H9 (cell line): Measurements from ENCODE around the gene GRB10. TPM values are rescaled to one million over a fixed set of nuclear protein-coding genes. Genes with fewer than 3 reads are reported as not detected.

Experiments
- DNase-seq: peaks from one replicate; pipeline ENCODE4 v3.0.0-alpha.2; 2017
- H2AFZ ChIP-seq: one replicate; pipeline ENCODE4 v1.6.1; 2013; ENCODE audit warnings: mild to moderate bottlenecking, low read length, control low read depth, moderate library complexity
- H2AK5ac ChIP-seq: 2 replicates; pipeline ENCODE4 v1.6.1; 2013; ENCODE audit warnings: low read length, control low read depth, mixed read lengths; ENCODE audit not compliant: insufficient read length
- H2BK120ac ChIP-seq: one replicate; pipeline ENCODE4 v1.6.1; 2013; ENCODE audit warnings: low read depth, mild to moderate bottlenecking, low read length, control low read depth, inconsistent platforms; ENCODE audit not compliant: poor library complexity, severe bottlenecking
- H2BK12ac ChIP-seq: 2 replicates; pipeline ENCODE4 v1.6.1; 2013; ENCODE audit warnings: low read length, control low read depth, mixed read lengths, low read depth; ENCODE audit not compliant: insufficient read length
- H2BK15ac ChIP-seq: 2 replicates; pipeline ENCODE4 v1.6.1; 2013; ENCODE audit warnings: low read depth, low read length, control low read depth
- H2BK20ac ChIP-seq: one replicate; pipeline ENCODE4 v1.6.1; 2013; ENCODE audit warnings: low read depth, mild to moderate bottlenecking, low read length, control low read depth, inconsistent platforms; ENCODE audit not compliant: poor library complexity, severe bottlenecking
- H2BK5ac ChIP-seq: 2 replicates; pipeline ENCODE4 v1.6.1; 2013; ENCODE audit warnings: low read length, control low read depth, mixed read lengths; ENCODE audit not compliant: insufficient read length
- H3K14ac ChIP-seq: 2 replicates; pipeline ENCODE4 v1.6.1; 2013; ENCODE audit warnings: low read length, control low read depth; ENCODE audit not compliant: insufficient read depth
- H3K18ac ChIP-seq: 2 replicates; pipeline ENCODE4 v1.6.1; 2013; ENCODE audit warnings: low read depth, mild to moderate bottlenecking, mixed read lengths, low read length, control low read depth; ENCODE audit not compliant: insufficient read length
- H3K23ac ChIP-seq: 2 replicates; pipeline ENCODE4 v1.6.1; 2013; ENCODE audit warnings: low read length, control low read depth, mixed read lengths, low read depth; ENCODE audit not compliant: insufficient read length
- H3K23me2 ChIP-seq: 2 replicates; pipeline ENCODE4 v1.6.1; 2013; ENCODE audit warnings: low read depth, mild to moderate bottlenecking, mixed read lengths, low read length, control low read depth; ENCODE audit not compliant: insufficient read length, poor library complexity, severe bottlenecking
- H3K27ac ChIP-seq: 2 replicates; pipeline ENCODE4 v1.5.1; 2013; ENCODE audit warnings: low read length, control low read depth, mixed read lengths, low read depth; ENCODE audit not compliant: insufficient read length
- H3K27me3 ChIP-seq: 2 replicates; pipeline ENCODE4 v1.6.1; 2013; ENCODE audit warnings: low read length, control low read depth, inconsistent platforms; ENCODE audit not compliant: insufficient read depth
- H3K4ac ChIP-seq: 2 replicates; pipeline ENCODE4 v1.6.1; 2013; ENCODE audit warnings: low read depth, mild to moderate bottlenecking, control low read depth, inconsistent platforms, low read length, moderate library complexity
- H3K4me1 ChIP-seq: 2 replicates; pipeline ENCODE4 v1.6.1; 2013; ENCODE audit warnings: low read length, control low read depth, inconsistent platforms; ENCODE audit not compliant: insufficient read depth
- H3K4me2 ChIP-seq: 2 replicates; pipeline ENCODE4 v1.6.1; 2013; ENCODE audit warnings: low read length, control low read depth, mixed read lengths; ENCODE audit not compliant: insufficient read length, insufficient read depth
- H3K56ac ChIP-seq: 2 replicates; pipeline ENCODE4 v1.6.1; 2013; ENCODE audit warnings: low read depth, mild to moderate bottlenecking, mixed read lengths, low read length, control low read depth; ENCODE audit not compliant: insufficient read length
- H3K79me1 ChIP-seq: 2 replicates; pipeline ENCODE4 v1.6.1; 2013; ENCODE audit warnings: low read depth, mild to moderate bottlenecking, moderate library complexity, low read length, control low read depth, inconsistent platforms; ENCODE audit not compliant: insufficient read depth, poor library complexity, severe bottlenecking
- H3K79me2 ChIP-seq: 2 replicates; pipeline ENCODE4 v1.6.1; 2013; ENCODE audit warnings: low read length, control low read depth, inconsistent platforms; ENCODE audit not compliant: insufficient read depth
- H3K9ac ChIP-seq: 2 replicates; pipeline ENCODE4 v1.6.1; 2013; ENCODE audit warnings: low read length, control low read depth, mixed read lengths; ENCODE audit not compliant: insufficient read length; ENCODE audit errors: extremely low read depth
- H3K9me3 ChIP-seq: one replicate; pipeline ENCODE4 v1.6.1; 2013; ENCODE audit warnings: low read depth, low read length, inconsistent platforms; ENCODE audit not compliant: control insufficient read depth
- H3T11ph ChIP-seq: one replicate; pipeline ENCODE4 v1.6.1; 2013; ENCODE audit warnings: mild to moderate bottlenecking, low read length, control low read depth, inconsistent platforms
- H4K20me1 ChIP-seq: one replicate; pipeline ENCODE4 v1.6.1; 2013; ENCODE audit not compliant: control insufficient read depth, insufficient read length, insufficient read depth
- H4K5ac ChIP-seq: 2 replicates; pipeline ENCODE4 v1.6.1; 2013; ENCODE audit warnings: low read depth, mild to moderate bottlenecking, mixed read lengths, low read length, control low read depth; ENCODE audit not compliant: insufficient read length
- H4K8ac ChIP-seq: replicated peaks from 2 replicates; pipeline ENCODE4 v1.6.1; 2013; ENCODE audit warnings: low read length, control low read depth, mixed read lengths, low read depth; ENCODE audit not compliant: insufficient read length
- H4K91ac ChIP-seq: 2 replicates; pipeline ENCODE4 v1.6.1; 2013; ENCODE audit warnings: low read depth, mild to moderate bottlenecking, moderate library complexity, mixed read lengths, low read length, control low read depth; ENCODE audit not compliant: insufficient read length
- H3K27ac Mint-ChIP-seq, 3 experiments: 2 replicates in 2 of 3; 3 replicates in 1 of 3; pipeline ENCODE4 v1.8.0; 2020 to 2021; ENCODE audit warnings: mixed read lengths in 3 of 3, mild to moderate bottlenecking in 1 of 3, moderate library complexity in 1 of 3
- H3K27me3 Mint-ChIP-seq: 2 replicates; pipeline ENCODE4 v1.8.0; 2021; ENCODE audit warnings: low read depth, mild to moderate bottlenecking, moderate library complexity, mixed read lengths
- H3K36me3 Mint-ChIP-seq, 3 experiments: 2 replicates in 2 of 3; 3 replicates in 1 of 3; pipeline ENCODE4 v1.8.0; 2020 to 2021; ENCODE audit warnings: low read depth in 3 of 3, mixed read lengths in 3 of 3; ENCODE audit not compliant: insufficient read depth in 1 of 3
- H3K4me1 Mint-ChIP-seq, 2 experiments: 2 replicates each; pipeline ENCODE4 v1.8.0; 2020; ENCODE audit warnings: mixed read lengths in 2 of 2
- H3K4me3 Mint-ChIP-seq, 2 experiments: 2 replicates in 1 of 2; 3 replicates in 1 of 2; pipeline ENCODE4 v1.8.0; 2020 to 2021; ENCODE audit warnings: mild to moderate bottlenecking in 2 of 2, mixed read lengths in 2 of 2, moderate library complexity in 1 of 2
- H3K9me3 Mint-ChIP-seq, 2 experiments: 2 replicates in 1 of 2; 3 replicates in 1 of 2; pipeline ENCODE4 v1.8.0; 2020; ENCODE audit warnings: mild to moderate bottlenecking in 2 of 2, mixed read lengths in 2 of 2, moderate library complexity in 1 of 2
- CTCF ChIP-seq: fragments of 200-600 bp; sonication (generic); conservative IDR thresholded peaks from 3 replicates; pipeline ENCODE4 v1.8.0; 2021; ENCODE audit warnings: antibody characterized with exemption, mild to moderate bottlenecking
- WGBS: extraction: QIAGEN DNeasy Blood & Tissue Kit; methylation state at CpG from one replicate; pipeline ENCODE4 v1.1.7; 2013; ENCODE audit warnings: missing lambda C conversion rate, low lambda C conversion rate, mixed read lengths; ENCODE audit not compliant: insufficient read length; ENCODE audit errors: extremely low coverage; 5-methylcytosine and 5-hydroxymethylcytosine counted together
- total RNA-seq: library from RNA; stranded (reverse); gene quantifications from 2 replicates; pipeline ENCODE4 v1.2.1, GENCODE V29; 2021

Gene GRB10
- total RNA-seq, 1 experiment from 2014 or later = 108 TPM

- Histone ChIP-seq H4K8ac (no peak overlapping the region), H2BK12ac (no peak overlapping the region), H4K91ac (no peak overlapping the region), H3K27ac (no peak overlapping the region), H3K9me3 (no peaks in the 10 kb centered on the region), H3K23me2 (no peaks in the 10 kb centered on the region), H3K79me1 (no peaks in the 10 kb centered on the region), H3K56ac (no peak overlapping the region), H3K14ac (no peak overlapping the region), H3T11ph (no peak overlapping the region), H2BK5ac (no peak overlapping the region), H2AFZ (no peak overlapping the region), H3K4me1 (no peaks in the 10 kb centered on the region; the same call in 1 of the 2 replicates), H3K4me2 (no peak overlapping the region), H3K4ac (no peak overlapping the region), H3K79me2 (peaks cover 21% of the 10 kb centered on the region; the same call in 1 of the 2 replicates), H2AK5ac (no peak overlapping the region), H3K9ac (no peak overlapping the region), H3K23ac (no peak overlapping the region), H2BK20ac (no peak overlapping the region), H2BK120ac (no peak overlapping the region), H3K27me3 (no peaks in the 10 kb centered on the region), H4K5ac (no peak overlapping the region), H4K20me1 (no peaks in the 10 kb centered on the region), H3K18ac (no peak overlapping the region), H2BK15ac (no peak overlapping the region)
- peaks cover 29 to 44% of the 10 kb centered on the region in 2 experiments for H3K4me1 Mint-ChIP-seq
- H3K4me3 Mint-ChIP-seq = no peak overlapping the region
- H3K36me3 Mint-ChIP-seq = peaks cover 7 to 25% (median 13%) of the 10 kb centered on the region in 3 experiments
- no peak for TF ChIP-seq CTCF
- peaks cover 0 to 4% of the 10 kb centered on the region in 2 experiments; a peak in 1 of 5 replicates for H3K9me3 Mint-ChIP-seq
- no peak for DNase-seq
- H3K27me3 Mint-ChIP-seq = no peaks in the 10 kb centered on the region
- no peak overlapping the region for H3K27ac Mint-ChIP-seq
- no CpG with 5 or more reads among the region's 4 CpGs for WGBS
These were observed 40.3 kb downstream of the GRB10 start for GRCh38 chr7:50742401-50742800.
